DMS153 treated with DMSO at 0.1 percent for 48 hours (cell line): ENCODE results near the gene TMEFF1.
"Not testable (repeated sequence)": the region's sequence is repeated elsewhere in the genome, so short reads cannot be mapped to it uniquely, and the experiment has no call there.

Experiments
- DNase-seq: peaks from one replicate; lab custom pipeline; 2025; ENCODE audit not compliant: unreplicated experiment; lab: John Stamatoyannopoulos, UW

Gene TMEFF1

DNA sequence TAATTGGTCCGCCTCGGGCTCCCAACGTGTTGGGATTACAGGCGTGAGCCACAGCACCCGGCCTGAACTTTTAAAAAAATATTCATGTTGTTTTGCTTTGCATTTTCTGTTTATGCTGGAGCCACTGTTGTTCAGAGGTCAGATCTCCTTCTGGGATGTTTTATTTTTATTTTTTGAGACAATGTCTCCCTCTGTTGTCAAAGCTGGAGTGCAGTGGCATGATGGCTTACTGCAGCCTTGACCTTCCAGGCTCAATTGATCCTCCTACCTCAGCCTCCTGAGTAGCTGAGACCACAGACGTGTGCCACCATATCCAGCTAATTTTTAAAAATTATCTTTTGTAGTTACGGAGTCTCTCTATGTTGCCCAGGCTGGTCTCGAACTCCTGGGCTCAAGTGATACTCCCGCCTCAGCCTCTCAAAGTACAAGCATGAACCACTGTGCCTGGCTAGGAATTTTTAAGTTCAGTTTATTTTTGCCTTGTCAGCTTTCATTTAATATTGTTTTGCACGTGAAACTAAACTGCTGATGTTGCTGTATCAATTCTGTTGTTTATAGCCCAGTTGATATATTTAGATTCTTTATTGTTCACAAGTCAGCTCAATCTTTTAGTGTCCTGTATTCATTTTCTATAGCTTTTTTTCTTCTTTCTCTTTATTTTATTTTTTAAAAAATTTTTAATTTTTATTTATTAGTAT is 13.7 kb downstream of the TMEFF1 start:
- no peak for DNase-seq

DNA sequence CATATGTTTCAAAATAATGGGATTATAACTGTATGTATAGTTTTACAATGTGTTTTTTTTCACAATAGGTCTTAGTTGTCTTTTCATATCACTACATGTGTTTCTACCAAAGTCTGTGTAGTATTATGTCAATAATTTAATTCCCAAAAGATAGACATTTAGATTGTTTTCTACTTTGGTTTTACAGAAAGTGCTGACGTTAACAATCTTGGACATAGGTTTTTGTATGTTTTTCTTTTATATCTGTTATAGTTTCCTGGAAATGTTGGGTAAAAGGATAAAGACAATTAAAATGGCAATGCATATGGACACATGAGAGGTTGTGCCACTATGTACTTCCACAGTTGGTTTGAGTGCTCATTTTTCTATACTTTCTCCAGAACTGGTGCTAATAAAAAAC is 15.2 kb downstream of the TMEFF1 start:
- no peak for DNase-seq

DNA sequence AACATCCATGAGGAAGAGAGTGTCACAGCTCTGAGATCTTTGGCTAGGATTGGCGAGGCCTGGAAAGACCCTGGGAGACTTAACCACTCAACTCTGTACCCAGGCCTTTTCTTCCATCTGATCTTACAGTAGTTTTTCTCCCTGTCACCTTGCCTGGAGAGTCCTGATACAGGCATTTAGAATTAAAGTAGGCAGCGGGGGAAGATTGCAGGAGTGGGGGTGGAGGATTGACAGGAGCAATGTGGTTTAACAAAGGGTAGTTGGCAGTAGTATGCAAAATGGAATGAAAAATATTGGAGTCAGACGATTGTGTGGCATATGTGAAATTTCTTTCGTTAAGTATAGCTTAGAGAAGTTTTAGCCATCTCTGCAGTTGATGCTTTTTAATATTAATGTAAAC is 16.9 kb downstream of the TMEFF1 start:
- DNase-seq: no peak

DNA sequence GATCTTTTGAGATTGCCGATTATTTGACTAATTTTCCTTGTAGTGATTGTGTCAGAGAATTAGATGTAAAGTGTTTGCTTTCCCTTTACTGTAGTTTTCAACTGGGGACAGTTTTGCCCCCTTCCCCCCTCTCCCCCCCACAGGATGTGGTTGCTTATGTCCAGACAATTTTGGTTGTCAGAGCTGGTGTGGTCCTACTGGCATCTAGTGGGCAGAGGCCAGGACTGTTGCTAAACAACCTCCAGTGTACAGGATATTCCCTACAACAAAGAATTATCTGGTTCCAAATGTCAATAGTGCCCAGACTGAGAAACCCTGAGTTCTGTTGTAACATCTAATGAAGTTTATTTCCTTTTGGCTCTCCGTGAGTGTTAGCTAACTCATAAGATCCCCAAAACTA is 20.0 kb downstream of the TMEFF1 start:
- DNase-seq: no peak

DNA sequence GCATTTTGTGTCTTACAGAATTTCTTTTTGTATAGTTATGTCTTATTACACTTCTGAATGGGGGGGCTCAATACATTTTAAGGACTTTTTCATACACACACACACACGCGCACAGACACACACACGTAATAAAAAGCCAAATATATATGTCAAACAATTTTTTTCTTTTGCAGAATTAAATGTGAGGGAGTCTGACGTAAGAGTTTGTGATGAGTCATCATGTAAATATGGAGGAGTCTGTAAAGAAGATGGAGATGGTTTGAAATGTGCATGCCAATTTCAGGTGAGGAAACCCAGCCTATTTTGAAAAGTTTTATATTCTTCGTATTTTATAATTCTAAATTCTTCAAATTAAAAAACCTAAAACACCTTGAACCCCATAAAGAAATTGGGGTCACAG is 25.6 kb downstream of the TMEFF1 start:
- DNase-seq: no peak

DNA sequence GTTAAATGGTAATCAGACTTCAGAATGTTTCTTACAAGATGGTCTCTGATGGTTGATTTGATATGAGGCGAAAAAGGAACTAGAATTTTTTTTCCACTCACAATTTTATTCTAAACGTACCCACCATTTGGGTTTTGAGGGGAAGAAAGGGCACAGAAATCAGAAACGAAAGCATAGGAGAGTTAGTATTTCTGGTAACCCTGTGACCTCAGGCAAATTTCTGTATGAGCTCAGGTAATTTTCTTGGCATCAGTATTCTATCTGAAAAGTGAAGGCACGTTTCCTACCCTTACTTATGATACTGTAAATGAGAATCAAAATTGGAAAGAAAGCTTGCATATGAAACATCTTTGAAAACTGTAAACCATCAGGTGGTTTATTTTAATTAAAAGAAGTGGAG is 26.5 kb downstream of the TMEFF1 start:
- no peak for DNase-seq

DNA sequence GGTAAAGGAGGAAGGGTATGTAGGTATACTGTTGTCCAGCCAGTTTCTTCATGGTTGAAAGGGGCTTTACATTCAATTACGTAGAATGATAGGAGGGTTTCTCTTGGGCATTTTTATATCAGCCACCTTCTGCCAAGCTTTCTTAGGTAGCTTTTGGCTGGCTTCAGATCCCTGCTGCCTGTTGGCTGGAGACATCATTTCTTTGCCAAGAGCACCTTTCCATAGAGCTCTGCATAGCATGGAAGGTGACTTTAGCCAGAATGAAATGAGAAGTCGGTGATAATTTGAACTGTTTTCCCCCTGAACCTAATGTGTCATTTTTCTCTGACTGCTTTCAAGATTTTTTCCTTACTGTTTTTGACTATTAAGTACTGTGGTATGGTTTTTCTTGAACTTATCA is 26.9 kb downstream of the TMEFF1 start:
- DNase-seq: no peak

DNA sequence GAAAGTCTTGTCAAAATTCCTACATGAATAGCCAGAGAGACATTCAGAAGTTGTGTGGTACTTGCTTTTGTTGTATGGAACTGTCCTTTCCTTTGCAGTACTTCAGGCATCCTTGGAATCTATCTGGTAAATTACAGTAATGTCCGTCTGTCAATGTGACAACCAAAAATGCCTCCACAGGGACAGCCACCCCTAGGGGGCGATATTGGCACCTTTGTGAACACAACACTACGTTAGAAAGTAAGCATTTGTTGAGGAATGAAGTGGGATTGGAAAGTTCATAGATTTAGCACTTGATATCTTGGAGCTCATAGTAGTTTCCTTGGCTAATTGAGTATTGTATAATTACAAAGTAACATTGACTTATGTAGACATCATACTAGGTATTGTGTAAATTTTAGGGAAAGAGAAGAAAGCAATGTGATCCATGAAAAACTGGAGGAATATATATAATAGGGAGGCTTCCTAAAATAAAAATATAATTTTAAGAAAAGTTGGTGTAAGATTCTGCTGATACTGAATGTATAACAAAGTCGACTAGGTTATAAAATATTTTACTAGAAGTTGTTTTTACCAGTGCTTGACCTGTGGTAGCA is 32.7 kb downstream of the TMEFF1 start:
- DNase-seq: no peak

DNA sequence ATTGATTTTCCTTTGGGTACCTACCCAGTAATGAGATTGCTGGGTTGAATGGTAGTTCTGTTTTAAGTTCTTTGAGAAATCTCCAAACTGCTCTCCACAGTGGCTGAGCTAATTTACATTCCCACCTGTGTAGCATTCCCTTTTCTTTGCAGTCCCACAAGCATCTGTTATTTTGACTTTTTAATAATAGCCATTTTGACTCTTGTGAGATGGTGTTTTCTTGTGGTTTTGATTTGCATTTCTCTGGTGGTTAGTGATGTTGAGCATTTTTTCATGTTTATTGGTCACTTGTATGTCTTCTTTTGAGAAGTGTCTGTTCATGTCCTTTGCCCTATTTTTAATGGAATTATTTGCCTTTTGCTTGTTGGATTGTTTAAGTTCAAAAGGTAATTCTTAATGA is 34.4 kb downstream of the TMEFF1 start:
- DNase-seq: not testable (repeated sequence)

DNA sequence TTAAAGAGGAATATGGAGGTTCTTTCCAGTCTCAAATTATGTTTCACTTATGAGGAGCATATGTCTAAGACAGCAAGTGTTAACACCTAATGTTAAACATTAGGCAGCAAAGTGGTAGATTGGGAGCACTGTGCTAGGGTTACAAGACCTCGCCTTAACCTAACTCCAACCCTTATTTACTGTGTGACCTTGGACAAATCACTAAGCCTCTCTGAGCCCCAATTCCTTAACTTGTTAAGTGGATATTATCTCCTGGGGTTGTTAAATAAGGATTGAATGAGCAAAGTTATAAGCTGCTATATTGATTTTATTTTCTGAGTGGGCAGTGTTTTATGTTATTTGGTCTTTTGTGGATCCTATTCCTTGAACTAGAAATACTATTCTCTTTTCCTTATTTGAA is 38.3 kb downstream of the TMEFF1 start:
- DNase-seq: no peak

DNA sequence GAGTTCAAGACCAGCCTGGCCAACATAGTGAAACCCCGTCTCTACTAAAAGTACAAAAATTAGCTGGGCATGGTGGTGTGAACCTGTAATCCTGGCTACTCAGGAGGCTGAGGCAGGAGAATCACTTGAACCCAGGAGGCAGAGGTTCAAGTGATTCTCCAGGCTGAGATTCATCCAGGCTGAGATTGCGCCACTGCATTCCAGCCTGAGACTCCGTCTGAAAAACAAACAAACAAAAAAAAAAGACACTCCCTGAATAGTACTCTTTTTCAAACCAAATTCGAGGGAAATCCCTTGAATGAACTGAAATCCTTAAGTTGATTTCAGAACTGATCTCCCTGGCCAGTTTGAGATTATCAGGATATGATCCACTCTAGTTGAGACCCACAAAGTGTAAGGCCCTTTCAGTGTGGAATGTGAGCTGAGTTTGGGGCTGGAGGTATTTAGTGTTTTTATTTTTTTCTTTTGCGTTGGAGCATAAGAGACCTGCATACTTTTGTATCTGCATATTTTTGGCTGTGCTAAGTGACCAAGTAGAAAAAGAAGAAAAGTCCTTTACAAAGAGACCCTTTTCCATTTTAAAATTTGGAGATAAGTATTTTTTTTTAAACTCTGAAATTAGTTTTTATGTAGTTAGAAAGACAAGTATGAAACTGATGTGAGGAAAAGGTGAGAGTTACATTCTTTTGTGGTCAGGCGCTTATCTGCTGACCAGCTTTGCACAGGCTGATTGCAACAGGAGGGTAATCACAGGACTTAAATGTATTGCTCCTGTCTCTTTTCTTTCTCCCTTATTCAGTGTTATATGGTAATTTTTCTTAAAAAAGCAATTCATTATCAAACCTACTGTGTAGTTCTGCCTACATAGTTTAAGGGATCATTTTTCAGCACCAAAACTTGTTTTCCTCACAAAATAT is 42.9 kb downstream of the TMEFF1 start:
- no peak for DNase-seq

DNA sequence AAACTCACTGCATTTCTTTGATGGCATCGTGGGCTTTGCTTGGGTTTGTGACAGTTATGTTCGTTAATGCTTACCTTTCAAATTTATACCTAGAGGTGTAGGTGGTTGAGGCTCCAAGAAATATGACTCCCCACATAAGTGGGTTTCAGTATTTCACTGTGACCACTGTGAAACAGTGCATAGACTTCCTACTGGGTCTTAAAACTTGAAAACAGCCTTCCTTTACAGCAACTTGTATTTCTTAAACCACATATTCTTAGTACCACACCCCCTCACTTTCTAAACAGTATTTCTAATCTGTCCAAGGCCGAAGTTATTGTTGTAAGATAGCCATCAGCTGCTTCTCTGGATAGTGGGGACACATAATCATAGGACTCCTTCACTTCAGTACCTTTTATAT is 48.3 kb downstream of the TMEFF1 start:
- no peak for DNase-seq

DNA sequence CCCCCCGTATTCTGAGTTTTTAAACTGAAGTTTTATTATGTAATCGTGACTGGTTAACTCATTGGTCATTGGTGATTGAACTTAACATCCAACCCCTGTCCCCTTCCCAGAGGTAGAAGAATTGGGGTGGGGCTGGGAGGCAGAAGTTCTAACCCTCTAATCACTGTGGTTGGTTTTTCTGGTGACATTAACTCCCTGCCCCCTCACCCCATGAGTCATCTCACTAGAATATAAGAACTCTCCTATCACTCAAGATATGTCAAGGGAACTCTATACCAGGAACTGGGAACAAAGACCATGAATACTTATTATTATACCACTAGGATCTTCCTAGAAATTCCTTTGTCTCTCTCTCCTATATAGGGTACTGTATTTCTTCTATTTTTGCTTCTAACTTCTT is 52.6 kb downstream of the TMEFF1 start:
- no peak for DNase-seq

DNA sequence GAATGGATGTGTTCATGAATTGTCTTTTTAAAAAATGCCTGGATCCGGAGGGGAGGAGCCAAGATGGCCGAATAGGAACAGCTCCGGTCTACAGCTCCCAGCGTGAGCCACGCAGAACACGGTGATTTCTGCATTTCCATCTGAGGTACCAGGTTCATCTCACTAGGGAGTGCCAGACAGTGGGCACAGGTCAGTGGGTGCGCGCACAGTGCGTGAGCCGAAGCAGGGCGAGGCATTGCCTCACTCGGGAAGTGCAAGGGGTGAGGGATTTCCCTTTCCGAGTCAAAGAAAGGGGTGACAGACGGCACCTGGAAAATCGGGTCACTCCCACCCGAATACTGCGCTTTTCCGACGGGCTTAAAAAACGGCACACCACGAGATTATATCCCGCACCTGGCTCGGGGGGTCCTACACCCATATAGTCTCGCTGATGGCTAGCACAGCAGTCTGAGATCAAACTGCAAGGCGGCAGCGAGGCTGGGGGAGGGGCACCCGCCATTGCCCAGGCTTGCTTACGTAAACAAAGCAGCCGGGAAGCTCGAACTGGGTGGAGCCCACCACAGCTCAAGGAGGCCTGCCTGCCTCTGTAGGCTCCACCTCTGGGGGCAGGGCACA is 54.3 kb downstream of the TMEFF1 start:
- DNase-seq: not testable (repeated sequence)

DNA sequence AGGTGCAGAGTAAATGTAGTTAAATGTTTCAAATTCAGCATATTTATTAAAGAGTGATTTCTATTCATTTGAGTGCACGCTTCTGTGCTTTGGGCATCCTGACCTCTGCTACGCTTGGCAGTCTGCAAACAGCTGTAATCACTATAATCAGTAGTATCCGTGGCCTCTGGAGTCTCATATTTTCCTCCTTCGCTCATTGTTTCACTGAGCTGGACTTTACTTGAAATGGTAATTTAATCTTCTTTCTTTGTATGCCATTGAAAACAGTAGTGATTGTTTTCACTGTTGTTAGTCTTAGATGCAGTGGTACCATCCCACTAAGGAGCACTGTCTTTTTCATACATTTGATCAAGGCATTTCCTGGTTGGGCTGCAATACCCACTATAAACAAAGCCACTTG is 61.5 kb downstream of the TMEFF1 start:
- no peak for DNase-seq

DNA sequence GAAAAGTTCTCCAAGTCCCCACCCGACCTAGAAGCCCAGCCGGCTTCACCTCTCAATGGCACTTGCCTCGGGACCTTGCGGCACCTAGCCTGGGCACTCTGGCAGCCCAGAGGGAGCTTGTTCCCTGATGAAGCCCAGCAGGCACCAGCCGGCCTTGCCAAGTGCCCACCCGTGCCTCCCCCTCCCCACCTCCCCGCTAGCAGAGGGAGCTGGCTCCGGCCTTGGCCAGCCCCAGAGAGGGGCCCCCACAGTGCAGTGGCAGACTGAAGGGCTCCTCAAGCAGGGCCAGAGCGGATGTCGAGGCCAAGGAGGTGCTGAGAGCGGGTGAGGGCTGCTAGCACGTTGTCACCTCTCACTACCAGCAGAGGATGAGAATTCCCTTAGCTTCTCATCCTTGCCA is 67.4 kb downstream of the TMEFF1 start:
- DNase-seq: no peak

DNA sequence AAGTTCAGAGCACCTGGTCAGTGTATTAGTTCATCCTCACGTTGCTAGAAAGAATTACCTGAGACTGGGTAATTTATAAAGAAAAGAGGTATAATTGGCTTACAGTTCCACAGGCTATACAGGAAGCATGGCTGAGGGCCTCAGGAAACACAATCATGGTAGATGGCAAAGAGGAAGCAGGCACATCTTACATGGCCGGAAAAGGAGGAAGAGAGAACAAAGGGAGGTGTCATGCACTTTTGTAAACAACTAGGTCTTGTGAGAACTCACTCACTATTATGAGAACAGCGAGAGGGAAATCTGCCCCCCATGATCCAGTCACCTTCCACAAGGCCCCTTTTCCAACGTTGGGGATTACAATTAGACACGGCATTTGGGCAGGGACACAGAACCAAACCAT is 76.1 kb downstream of the TMEFF1 start:
- no peak for DNase-seq

DNA sequence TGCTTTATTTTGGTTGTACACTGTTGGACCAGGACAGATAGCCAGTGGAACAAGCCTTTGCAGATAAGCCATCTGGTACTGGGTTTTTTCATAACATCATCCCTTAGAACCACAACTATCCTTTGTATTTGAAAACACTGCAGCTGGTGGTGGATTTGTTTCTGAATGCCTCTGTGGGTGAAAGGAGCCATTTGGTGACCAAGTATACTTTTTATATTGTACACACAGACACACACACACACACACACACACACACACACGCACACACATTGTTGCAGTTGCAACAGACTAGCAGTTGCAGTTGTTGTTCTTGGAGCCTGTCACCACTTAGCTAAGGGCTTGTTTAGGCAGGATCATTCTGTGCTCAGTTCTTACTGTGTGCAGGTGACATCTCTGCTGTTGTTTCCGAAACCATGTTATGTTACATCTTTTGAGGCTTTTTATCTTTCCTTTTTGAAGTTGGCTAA is 82.0 kb downstream of the TMEFF1 start:
- no peak for DNase-seq

DNA sequence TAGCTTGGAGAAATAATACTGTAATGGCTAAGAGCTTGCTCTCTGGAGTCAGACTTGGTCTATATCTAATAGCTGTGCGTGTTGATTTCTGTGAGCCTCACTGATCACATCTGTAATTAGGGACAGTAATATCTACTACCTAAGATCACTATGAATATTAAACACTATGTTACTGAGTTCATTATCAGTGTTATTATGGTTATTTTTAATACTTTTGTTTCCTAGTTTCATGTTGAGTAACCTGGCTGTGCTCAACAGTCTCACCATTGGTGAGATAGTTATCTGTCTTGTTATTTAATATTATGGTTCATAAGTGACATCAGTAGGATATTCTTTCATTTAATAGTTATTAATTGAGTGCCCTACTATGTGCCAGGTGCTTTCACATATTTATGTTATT is 82.5 kb downstream of the TMEFF1 start:
- DNase-seq: no peak

DNA sequence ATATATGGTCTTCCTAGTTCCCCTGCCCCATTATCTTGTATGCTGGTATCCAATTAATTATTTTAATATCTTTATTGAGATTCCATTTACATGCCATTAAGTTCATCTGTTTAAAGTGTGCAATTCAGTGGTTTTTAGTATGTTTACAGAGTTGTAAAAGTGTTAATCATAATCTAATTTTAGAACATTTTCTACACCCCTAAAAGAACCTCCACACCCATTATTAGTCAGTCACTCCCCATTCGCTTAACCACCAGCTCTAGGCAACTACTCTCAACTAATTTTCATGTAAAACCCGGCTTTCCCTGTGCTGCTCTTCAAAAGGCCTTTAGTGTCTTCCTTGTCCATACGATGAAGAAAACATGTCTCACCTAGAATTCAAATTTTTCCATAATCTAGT is 84.1 kb downstream of the TMEFF1 start:
- DNase-seq: no peak

DNA sequence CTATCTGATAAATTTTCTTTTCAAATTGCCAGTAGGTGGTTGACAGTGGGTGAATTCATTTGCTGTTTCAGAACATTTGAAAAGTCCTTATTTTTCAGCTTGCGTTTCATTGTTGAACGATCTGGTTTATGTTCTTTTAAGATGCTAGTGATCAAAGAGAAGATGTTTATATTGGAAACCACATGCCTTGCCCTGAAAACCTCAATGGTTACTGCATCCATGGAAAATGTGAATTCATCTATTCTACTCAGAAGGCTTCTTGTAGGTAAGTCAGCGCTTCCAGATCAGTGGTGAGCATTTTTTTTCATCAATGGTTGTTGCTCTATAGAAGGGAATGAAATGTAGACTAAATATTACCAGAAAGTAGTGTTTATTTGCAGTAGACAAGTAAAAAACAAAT is 88.3 kb downstream of the TMEFF1 start:
- no peak for DNase-seq

DNA sequence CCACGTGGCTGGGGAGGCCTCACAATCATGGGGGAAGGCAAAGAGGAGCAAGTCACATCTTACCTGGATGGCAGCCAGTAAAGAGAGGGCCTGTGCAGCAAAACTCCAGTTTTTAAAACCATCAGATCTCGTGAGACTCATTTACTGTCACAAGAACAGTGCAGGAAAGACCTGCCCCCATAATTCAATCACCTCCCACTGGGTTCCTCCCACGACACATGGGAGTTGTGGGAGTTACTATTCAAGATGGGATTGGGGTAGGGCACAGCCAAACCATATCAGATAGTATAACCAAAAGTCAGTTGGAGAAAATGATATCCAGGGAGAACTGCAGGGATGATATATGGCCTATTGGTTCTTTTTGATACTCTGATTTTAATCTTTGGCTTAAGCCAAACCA is 94.9 kb downstream of the TMEFF1 start:
- DNase-seq: no peak
